GM18909 (cell line): ENCODE results near the gene MGMT.
A peak's percentile ranks its signal among the peaks of the same experiment; 100 is the strongest.

ENCODE experiments used
- ATAC-seq: cut with Tn5 transposase; IDR thresholded peaks from one replicate; pipeline ENCODE4 v1.9.1; 2021; ENCODE audit warnings: mild to moderate bottlenecking; ENCODE audit not compliant: unreplicated experiment, poor library complexity

MGMT gene

DNA sequence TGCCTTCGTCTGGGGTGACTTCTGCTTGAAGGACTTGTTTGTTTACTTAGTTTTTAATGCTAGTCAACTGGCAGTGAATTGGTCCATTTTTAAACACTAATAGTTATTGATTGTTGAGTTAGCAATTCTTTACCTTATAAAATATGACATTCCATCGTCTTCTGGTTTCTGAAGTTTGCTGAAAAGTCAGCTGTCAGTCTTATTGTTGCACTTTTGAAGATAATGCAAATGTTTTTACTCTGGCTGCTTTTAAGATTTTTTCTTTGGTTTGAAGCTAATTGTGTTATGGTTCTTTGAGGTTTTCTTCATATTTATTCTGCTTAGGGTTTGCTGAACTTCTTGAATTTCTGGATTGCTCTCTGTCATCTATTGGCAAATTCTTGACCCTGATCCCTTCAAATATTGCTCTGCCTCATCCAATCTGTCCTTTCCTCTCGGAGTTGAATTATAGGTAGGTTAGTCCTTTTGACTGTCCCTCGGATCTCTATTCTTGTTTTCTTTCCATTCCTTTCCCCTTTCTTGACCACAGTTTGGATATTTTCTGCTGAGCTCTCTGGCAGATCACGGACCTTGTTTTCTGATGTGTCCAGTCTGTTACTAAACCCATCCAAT lies 24.2 kb downstream of the MGMT start:
- no peak for ATAC-seq

DNA sequence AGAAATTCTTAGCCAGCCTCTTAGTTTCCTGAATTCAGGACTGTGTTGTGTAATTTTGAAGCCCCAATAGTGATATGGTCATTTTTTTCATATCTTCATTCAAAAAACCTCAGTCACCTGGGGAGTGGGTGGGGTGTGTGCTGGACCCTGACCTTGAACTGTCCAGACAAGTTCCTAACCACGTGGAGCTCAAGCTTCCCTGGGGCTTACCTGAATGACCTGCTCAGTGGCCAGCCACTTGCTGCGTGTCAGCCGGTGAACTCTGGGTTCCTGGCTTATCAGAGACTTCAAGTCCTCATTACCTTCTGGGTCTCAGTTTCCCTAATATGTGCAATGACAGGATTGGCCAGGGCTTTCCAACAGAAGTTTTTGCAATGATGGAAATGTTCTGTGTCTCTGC lies 27.1 kb downstream of the MGMT start:
- ATAC-seq = no peak

DNA sequence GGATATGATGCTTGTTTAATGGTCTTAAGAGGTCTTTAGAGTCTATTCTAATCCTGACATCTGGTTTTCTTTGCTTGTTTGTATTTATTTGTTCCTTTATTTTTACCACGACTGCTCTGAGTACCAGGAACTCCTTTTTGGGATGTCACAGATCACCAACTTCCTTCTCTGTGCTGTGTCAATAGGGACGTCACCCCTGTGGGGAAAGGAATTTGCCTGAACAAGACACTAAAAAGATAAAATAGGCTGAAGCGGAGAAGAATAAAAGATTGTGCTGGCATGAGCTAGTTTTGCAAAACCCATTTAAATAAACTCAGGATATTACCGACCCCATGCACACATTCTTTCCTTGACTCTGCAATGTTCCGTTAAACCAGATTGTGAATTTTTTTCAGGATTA lies 27.7 kb downstream of the MGMT start:
- no peak for ATAC-seq

DNA sequence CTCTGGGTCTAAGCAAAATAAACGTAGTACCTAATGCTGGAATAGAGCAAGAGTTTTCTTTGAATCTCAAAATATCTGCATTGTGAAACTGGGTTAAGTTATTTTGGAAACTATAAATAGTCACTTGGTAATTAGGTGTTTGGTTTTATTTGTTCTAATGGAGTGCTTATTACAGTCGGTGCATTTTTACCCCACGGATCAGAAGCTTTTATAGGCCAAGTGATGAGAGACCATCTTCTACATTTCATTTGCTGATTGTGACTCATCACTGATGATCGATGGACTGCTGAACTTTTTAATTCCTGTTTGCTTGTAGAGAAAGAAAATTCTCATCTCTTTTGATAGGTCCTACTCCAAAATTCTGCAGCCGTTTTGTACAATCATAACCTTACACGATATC lies 28.2 kb downstream of the MGMT start:
- no peak for ATAC-seq

DNA sequence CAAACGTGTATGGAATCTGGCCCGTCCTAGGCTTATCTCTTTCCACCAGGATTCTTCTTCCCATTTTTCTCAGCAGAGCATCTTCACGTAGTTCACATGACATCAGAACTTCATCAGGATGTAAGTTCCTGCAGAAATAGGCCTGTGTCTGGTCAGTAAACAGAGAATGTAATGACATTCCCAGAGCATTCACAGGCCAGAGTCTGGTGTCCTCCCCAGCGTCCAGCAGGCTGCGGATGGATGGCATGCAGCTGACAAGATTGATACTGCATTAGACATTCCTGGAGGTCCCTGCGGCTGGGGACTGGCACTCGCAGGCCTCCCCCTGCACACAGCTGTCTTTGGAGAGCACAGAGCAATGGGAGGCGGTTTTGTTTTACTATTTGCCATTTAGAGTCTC lies 28.7 kb downstream of the MGMT start:
- no peak for ATAC-seq

DNA sequence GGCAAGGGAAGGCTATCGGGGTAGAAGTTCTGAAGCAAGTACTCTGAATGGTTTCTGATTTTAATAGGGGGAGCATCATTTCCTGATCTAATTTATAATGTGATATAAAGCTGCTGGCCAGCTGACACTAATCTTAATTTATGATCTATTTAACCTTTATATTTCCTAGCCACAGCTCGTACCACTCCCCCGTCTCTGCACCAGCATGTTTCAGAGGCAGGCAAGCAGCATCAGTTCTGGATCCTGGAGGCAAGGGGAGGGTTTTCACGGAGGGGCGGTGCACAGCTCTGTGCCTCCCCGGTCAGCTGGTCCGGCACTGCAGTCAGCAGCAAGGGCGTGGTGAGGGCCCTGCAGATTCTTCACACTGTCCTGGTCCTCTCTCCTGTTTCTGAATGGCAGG lies 30.0 kb downstream of the MGMT start:
- ATAC-seq = no peak

DNA sequence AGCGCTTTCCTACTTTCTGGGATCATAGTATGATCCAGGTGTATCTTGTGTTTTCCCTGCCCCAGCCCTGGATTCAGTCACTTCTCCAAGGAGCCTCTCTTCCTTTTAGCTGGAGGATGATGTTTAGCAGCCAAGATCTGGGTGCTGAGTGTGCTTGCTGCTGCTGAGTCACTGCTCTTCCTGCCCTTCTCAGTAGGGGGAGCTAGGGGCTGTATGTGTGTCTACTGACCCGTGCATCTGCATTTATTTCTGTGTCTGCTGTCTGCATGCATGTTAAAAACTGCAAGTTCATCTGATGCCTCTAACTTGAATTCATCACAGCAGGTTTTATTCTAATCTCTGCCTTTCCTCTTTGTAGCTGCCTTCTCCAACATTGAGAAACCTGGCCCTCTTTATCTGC lies 31.6 kb downstream of the MGMT start:
- ATAC-seq = no peak

DNA sequence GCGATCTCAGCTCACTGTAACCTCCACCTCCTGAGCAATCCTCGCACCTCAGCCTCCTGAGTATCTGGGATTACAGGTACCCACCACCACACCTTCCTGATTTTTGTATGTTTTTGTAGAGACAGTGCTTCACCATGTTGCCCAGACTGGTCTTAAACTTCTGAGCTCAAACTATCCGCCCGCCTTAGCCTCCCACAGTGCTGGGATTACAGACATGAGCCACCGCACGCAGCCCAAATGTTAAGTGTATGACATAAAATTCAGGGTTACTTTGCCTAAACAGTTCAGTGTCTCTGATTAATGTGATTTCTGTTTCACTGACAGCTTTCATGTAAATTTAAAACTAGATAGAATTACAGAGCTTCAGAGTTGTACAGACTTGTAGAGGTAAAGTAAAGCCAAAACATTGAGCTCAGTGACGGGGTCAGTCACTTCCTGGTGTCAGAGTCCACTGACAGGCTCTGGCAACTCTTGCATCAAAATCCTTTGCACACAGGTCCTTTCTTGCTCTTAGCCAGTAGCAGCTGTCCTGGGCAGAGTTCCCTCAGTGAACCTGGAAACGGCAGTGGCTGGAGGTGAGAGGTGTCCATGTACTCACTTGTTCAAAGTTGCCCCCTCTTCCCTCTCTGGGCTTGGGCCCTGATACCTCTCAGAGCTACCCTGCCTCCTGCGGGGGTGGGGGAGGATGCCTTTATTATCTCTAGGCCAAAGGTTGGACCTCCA lies 33.7 kb downstream of the MGMT start:
- ATAC-seq = no peak

DNA sequence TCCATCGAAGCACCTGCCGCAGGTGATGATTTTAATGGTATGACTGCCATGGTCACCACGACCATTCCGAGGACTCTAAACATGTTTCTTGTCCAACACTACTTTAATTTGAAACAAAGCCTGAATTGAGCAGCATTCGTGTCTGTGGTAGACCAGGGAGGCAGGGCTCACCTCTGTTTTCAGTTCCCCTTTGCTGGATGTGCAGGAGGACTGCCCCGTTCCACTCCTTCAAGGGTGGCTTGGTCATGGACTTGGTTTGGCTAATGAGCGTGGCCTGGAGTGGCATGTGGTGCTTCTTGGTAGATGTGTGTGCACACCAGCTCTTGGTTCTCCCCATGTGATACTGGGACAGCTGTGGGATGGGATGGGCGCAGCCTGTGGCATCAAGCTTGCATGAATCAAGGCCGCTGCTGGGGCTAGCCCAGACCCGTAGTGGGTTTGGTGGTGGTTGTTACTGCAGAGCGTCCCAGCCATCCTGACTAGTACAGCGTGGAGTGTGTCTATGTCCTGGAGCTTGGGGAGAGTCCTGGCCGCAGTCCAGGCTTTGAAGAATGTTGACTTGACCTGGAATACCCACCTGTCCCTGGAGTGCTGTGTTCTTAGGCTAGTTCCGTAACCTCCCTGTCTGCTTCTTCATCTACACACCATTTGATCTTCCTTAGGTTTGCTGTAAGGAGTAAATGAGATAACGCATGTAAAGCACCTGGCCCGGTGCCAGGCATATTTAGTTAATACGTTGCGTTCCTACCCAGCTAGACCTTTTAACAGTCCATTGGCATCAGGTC lies 34.8 kb downstream of the MGMT start:
- peak; percentile 98 for ATAC-seq

DNA sequence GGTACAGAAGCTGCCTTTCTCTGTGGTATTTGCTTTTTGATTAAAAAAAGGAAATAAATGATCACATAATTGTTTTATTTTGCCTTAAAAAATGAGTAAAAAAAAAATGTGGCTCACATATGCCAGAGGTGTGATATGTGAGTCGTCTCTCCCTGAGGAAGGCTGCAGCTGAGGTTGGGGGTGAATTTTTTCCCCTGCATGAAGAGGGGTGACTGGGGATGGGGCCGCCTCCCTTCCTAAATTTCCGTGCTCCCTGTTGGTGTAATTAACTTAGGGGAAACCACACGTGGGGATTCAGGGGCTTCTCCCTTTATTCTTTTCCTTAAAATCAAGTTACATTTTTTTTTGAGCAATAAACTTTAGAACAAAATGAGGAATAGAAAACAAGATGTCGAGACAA lies 35.4 kb downstream of the MGMT start:
- no peak for ATAC-seq

DNA sequence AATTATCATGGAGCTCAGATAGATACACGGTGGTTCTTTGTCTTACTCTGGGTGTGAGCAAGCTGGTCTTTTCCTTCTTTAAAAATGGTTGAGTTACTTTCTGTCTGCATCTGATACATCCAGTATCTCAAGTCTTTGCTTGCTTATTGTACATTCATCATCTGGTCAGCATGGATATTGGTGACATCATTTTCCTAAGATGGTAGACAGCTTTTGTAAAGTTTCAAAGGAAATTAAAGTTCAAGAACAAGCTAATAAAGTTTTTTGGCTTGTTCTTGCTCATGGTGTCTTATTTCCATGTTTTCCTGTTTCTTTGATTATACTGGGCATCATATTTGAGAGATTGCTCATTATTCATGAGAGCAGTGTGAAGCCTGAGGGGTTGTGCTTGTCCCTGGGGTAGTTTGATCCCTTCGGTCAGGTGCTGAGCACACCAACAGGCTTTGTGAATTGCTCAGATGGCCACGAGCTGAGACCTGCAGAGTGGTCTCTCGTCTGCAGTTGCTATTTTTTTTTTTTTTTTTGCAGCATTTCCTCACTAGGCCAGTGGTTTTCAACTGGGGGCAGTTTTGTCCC lies 38.5 kb downstream of the MGMT start:
- no peak for ATAC-seq

DNA sequence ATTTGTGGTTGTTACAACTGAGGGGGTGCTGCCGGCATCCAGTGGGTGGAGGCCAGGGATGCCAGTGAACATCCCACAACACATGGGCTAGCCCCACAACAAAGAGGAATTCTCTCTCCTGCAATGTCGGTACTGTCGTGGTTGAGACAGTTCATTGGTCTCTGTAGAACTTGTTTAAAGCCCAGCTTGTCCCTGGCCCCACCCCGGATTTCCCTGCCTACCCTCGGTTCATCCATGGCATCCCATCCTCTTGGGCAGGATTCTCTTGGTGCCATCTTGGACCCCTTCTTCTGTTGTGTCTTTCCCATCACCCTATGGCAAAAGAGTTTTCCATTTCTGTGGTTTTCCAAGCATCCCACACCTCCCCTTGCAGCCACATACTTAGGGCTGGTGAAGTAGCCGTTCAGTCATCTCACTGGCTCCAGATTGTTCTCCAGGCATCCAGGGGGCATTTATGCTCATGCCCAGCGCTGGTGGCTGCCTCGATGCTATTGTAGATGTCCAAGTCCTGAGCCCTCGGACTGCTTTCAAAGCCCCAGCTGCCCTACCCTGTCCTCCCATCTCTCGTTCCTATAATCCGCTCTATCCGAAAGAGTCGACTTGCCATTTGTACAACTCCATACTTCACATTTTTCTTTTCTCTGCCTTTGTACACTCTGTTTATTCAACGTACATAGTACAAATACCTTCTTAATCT lies 39.2 kb downstream of the MGMT start:
- no peak for ATAC-seq

DNA sequence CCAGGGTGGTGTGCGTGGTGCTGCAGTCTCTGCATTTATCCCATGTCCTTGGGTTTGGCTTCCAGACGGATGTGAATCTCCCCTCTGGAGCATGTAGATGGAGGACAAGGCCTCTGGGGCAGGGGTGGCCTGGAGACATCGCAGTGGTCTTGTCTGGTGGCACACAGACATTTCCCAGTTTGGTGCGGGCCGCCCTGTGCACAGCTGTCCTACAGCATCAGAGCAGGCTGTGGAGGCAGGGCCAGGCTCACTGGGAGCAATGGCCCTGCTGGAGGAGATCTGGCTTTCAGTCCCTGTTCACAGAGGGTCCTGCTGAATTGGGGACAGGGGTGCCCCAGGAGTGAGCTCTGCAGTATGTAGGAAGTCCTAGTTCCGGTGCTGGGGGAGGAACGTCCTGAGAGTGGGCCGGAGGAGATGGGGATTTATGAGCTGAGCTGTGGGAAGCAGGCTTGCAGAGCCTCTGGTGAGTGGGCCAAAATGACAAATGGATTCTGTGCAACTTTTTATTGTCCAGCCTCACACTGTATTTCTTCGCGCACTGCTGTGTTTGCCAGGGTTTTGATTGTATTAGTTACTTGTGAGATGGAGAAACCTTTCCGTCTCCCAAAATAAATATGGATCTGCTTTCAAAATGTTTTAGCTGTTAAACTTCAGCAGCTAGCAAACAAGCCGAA lies 40.3 kb downstream of the MGMT start:
- no peak for ATAC-seq

DNA sequence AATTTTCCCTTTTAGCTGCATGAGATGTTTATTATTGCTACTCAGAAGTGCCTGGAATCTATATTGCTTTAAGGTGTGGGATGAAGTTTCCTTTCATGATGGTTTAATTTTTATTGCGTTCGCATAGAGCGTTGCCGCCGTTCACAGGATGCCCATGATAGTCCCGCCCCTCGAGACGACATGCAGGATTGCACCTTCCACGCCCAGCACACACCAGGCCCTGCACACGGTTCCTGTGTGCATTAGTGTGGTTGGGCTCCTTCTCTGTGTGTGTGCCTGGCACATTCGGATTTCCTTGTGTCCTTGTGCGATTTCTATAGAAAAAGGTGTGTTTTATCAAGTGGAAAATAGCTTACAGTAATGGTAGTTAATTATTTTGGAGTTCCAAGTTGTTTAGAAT lies 42.1 kb downstream of the MGMT start:
- no peak for ATAC-seq

DNA sequence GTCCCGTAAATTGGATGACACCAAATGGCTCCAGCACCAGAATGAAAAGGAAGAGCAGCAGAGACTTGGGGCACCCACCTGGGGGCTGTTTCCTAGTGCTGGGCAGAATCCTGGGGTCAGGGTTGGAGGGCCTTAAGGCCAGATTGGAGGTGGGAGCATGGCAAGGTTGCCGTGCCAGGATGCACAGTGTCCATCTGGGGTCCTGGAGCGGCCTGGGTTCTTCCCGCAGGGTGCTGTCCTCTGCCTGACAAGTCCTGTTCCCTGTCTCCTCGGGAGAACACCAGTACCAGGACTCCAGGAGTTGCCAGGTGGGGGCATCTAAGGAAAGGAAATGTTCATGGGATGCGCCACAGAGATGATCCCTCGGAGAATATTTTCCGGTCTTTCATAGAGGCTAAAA lies 42.8 kb downstream of the MGMT start:
- ATAC-seq = no peak

DNA sequence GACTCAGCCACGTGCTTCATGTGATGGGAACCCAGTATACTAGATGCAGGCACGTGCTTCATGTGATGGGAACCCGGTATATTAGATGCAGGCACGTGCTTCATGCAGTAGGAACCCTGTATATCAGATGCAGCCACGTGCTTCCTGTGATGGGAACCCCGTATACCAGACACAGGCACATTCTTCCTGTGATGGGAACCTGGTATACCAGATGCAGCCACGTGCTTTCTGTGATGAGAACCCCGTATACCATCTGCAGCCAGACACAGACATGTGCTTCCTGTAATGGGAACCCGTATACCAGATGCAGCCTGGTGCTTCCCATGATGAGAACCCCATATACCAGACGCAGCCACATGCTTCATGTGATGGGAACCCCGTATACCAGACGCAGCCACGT lies 44.0 kb downstream of the MGMT start:
- no peak for ATAC-seq

DNA sequence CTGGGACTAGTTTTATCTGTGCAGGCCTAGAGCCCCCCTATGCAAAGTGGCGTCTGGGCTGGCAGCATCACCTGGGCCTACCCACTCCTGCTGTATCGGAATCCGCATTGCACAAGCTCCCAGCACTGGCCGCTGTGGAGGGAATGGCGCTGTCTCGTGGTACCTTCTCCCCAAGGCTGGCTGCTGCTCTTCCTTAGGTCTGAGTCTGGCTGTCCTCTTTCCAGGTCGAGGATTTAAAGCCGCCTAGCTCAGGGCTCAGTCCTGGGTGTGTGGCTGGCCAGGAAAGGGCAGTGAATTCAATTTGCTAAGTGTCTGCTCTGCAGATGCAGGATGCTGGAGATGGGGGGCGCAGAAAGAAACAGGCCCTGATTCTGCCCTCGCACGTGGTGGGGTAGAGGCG lies 44.7 kb downstream of the MGMT start:
- no peak for ATAC-seq

DNA sequence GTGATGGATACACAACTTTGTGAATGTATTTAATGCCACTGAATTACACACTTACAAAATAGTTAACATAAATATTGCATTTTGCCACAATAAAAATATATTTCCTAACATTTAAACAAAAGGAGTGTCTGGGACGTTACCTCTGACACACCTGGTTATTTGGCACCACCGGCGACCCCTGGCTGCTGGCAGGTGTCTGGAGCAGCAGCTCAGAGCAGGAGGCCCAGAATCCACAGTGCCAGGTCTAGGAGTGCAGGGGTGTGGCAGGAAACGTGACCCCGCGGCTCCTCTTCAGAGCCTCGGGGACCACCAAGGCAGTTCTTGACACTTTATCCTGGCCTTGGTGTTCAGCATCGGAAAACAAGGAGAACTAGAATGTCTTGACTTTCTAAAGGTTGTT lies 46.3 kb downstream of the MGMT start:
- no peak for ATAC-seq

DNA sequence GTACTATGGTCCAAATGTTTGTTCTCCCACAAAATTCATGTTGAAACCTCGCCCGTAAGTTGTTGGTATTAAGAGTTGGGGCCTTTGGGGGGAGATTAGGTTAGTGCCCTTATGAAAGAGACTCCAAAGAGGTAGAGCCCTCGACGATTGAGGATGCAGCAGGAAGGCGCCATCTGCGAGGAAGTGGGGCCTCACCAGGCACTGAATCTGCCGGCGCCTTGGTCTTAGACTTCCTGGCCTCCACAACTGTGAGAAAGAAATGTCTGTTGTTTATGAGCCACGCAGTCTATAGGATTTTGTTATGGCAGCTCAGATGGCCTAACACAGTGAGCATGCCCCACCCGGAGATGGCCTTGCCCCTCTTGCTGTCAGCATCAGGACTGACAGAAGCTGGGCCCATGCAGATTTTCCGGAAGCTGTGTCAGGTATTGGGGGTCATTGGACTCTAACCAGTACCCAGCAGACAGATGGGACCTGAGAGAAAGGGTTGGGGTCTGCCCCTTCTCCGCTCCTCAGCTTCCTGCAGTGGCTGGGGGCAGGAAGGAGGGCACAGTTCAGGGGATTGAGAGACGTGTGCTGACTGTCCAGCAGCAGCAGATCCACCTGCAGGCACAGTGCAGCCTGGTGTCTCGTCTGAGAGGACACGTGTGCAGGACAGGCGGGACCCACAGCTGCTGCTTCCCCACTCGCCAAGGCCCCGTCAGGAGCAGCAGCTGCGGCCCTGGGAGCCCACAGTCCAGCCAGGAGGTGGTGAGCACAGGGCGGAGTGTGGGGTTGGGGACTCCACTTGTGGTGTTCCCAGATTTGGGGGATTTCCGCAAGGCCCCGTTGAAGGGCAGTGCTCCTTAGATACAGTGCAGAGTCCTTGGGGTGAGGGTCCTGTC lies 47.8 kb downstream of the MGMT start:
- ATAC-seq = no peak
